ENCODE measurements around the gene UBE2QL1. TPM values are rescaled to one million over a fixed set of nuclear protein-coding genes. Genes with fewer than 3 reads are reported as not detected.
A peak's percentile ranks its signal among the peaks of the same experiment; 100 is the strongest.

Gene UBE2QL1
- total RNA-seq, result 0.67 and 0.68 TPM in 2 replicates

GRCh38 chr5:6448622-6449464, at the start of gene UBE2QL1:
TSS of gene UBE2QL1 (plus strand) at chr5:6448859. CDS start at chr5:6448894, 35 bp downstream.
- peaks cover 45% of the 10 kb centered on the region for H3K27me3 Mint-ChIP-seq (ENCODE audit: low read depth)

GRCh38 chr5:6399980-6400910, 48.4 kb upstream of the UBE2QL1 start:
- Mint-ChIP-seq H3K27me3 (ENCODE audit: low read depth) (peaks cover 12% of the 10 kb centered on the region), H3K27ac (no peak overlapping the region), H3K4me3 (ENCODE audit: low read depth) (no peak overlapping the region), H3K4me1 (ENCODE audit: low read depth) (peaks cover 5% of the 10 kb centered on the region), H3K9me3 (no peaks in the 10 kb centered on the region), H3K36me3 (ENCODE audit: low read depth) (no peaks in the 10 kb centered on the region)
- intact Hi-C loops (cut with micrococcal nuclease), result no loop called here
- DNase-seq (ENCODE audit: low spot score), result no peak

More at GRCh38 chr5:6448622-6449464, at the start of gene UBE2QL1:
- intact Hi-C loops (cut with micrococcal nuclease), result no loop called here
- Mint-ChIP-seq H3K4me3 (ENCODE audit: low read depth) (peak within 1 kb of the TSS; percentile 79), H3K4me1 (ENCODE audit: low read depth) (peaks cover 2% of the 10 kb centered on the region), H3K36me3 (ENCODE audit: low read depth) (no peaks in the 10 kb centered on the region), H3K27ac (no peak within 1 kb of the TSS), H3K9me3 (no peaks in the 10 kb centered on the region)
- DNase-seq (ENCODE audit: low spot score), result no peak

- Mint-ChIP-seq H3K9me3 (no peaks in the 10 kb centered on the region), H3K36me3 (ENCODE audit: low read depth) (no peaks in the 10 kb centered on the region), H3K27me3 (ENCODE audit: low read depth) (peaks cover 12% of the 10 kb centered on the region)
Measured at GRCh38 chr5:6401410-6401809, 47.2 kb upstream of the UBE2QL1 start.

GRCh38 chr5:6402939-6403338, 45.7 kb upstream of the UBE2QL1 start:
- H3K4me3 Mint-ChIP-seq (ENCODE audit: low read depth), result no peak overlapping the region
- DNase-seq (ENCODE audit: low spot score), result no peak
- intact Hi-C loops (cut with micrococcal nuclease), result no loop called here
- no peaks in the 10 kb centered on the region for H3K9me3 Mint-ChIP-seq
- no peak overlapping the region for H3K27ac Mint-ChIP-seq
- peaks cover 5% of the 10 kb centered on the region for H3K4me1 Mint-ChIP-seq (ENCODE audit: low read depth)
- H3K36me3 Mint-ChIP-seq (ENCODE audit: low read depth), result no peaks in the 10 kb centered on the region
- peaks cover 12% of the 10 kb centered on the region for H3K27me3 Mint-ChIP-seq (ENCODE audit: low read depth)

More at GRCh38 chr5:6401410-6401809, 47.2 kb upstream of the UBE2QL1 start:
- Mint-ChIP-seq H3K4me3 (ENCODE audit: low read depth) (no peak overlapping the region), H3K4me1 (ENCODE audit: low read depth) (peaks cover 5% of the 10 kb centered on the region), H3K27ac (no peak overlapping the region)
- intact Hi-C loops (cut with micrococcal nuclease), result no loop called here
- no peak for DNase-seq (ENCODE audit: low spot score)

- intact Hi-C loops (cut with micrococcal nuclease), result no loop called here
- H3K4me3 Mint-ChIP-seq (ENCODE audit: low read depth), result no peak overlapping the region
- peaks cover 12% of the 10 kb centered on the region for H3K27me3 Mint-ChIP-seq (ENCODE audit: low read depth)
- H3K36me3 Mint-ChIP-seq (ENCODE audit: low read depth), result no peaks in the 10 kb centered on the region
- no peak for DNase-seq (ENCODE audit: low spot score)
- peaks cover 6% of the 10 kb centered on the region for H3K4me1 Mint-ChIP-seq (ENCODE audit: low read depth)
- no peaks in the 10 kb centered on the region for H3K9me3 Mint-ChIP-seq
- no peak overlapping the region for H3K27ac Mint-ChIP-seq
Measured at GRCh38 chr5:6403416-6403815, 45.2 kb upstream of the UBE2QL1 start.

GRCh38 chr5:6404129-6404528, 44.5 kb upstream of the UBE2QL1 start:
- H3K4me1 Mint-ChIP-seq (ENCODE audit: low read depth), result peaks cover 11% of the 10 kb centered on the region
- H3K27ac Mint-ChIP-seq, result no peak overlapping the region
- H3K36me3 Mint-ChIP-seq (ENCODE audit: low read depth), result no peaks in the 10 kb centered on the region
- H3K27me3 Mint-ChIP-seq (ENCODE audit: low read depth), result peaks cover 12% of the 10 kb centered on the region
- intact Hi-C loops (cut with micrococcal nuclease), result no loop called here
- H3K9me3 Mint-ChIP-seq, result no peaks in the 10 kb centered on the region
- H3K4me3 Mint-ChIP-seq (ENCODE audit: low read depth), result no peak overlapping the region
- DNase-seq (ENCODE audit: low spot score), result no peak

- Mint-ChIP-seq H3K27ac (no peak overlapping the region), H3K36me3 (ENCODE audit: low read depth) (no peaks in the 10 kb centered on the region), H3K4me1 (ENCODE audit: low read depth) (peaks cover 11% of the 10 kb centered on the region), H3K27me3 (ENCODE audit: low read depth) (peaks cover 10% of the 10 kb centered on the region), H3K9me3 (no peaks in the 10 kb centered on the region), H3K4me3 (ENCODE audit: low read depth) (no peak overlapping the region)
- intact Hi-C loops (cut with micrococcal nuclease), result no loop called here
- no peak for DNase-seq (ENCODE audit: low spot score)
Measured at GRCh38 chr5:6405591-6405990, 43.1 kb upstream of the UBE2QL1 start.

- DNase-seq (ENCODE audit: low spot score), result no peak
- Mint-ChIP-seq H3K4me1 (ENCODE audit: low read depth) (peaks cover 11% of the 10 kb centered on the region), H3K27ac (no peak overlapping the region), H3K27me3 (ENCODE audit: low read depth) (peaks cover 5% of the 10 kb centered on the region), H3K9me3 (no peaks in the 10 kb centered on the region), H3K4me3 (ENCODE audit: low read depth) (no peak overlapping the region), H3K36me3 (ENCODE audit: low read depth) (no peaks in the 10 kb centered on the region)
- intact Hi-C loops (cut with micrococcal nuclease), result no loop called here
Measured at GRCh38 chr5:6407558-6408259, 41.0 kb upstream of the UBE2QL1 start.

GRCh38 chr5:6408260-6408596, 40.4 kb upstream of the UBE2QL1 start:
- no peaks in the 10 kb centered on the region for H3K9me3 Mint-ChIP-seq
- peaks cover 7% of the 10 kb centered on the region for H3K4me1 Mint-ChIP-seq (ENCODE audit: low read depth)
- intact Hi-C loops (cut with micrococcal nuclease), result no loop called here
- DNase-seq (ENCODE audit: low spot score), result no peak
- H3K27me3 Mint-ChIP-seq (ENCODE audit: low read depth), result peaks cover 3% of the 10 kb centered on the region
- no peak overlapping the region for H3K4me3 Mint-ChIP-seq (ENCODE audit: low read depth)
- no peaks in the 10 kb centered on the region for H3K36me3 Mint-ChIP-seq (ENCODE audit: low read depth)
- no peak overlapping the region for H3K27ac Mint-ChIP-seq

GRCh38 chr5:6408627-6409446, 39.8 kb upstream of the UBE2QL1 start:
- H3K27me3 Mint-ChIP-seq (ENCODE audit: low read depth), result peaks cover 3% of the 10 kb centered on the region
- no peak overlapping the region for H3K4me3 Mint-ChIP-seq (ENCODE audit: low read depth)
- intact Hi-C loops (cut with micrococcal nuclease), result no loop called here
- H3K27ac Mint-ChIP-seq, result peak overlapping the region; percentile 13
- peaks cover 6% of the 10 kb centered on the region for H3K4me1 Mint-ChIP-seq (ENCODE audit: low read depth)
- H3K9me3 Mint-ChIP-seq, result no peaks in the 10 kb centered on the region
- no peak for DNase-seq (ENCODE audit: low spot score)
- no peaks in the 10 kb centered on the region for H3K36me3 Mint-ChIP-seq (ENCODE audit: low read depth)

- no peak overlapping the region for H3K27ac Mint-ChIP-seq
- peaks cover 3% of the 10 kb centered on the region for H3K27me3 Mint-ChIP-seq (ENCODE audit: low read depth)
- H3K36me3 Mint-ChIP-seq (ENCODE audit: low read depth), result no peaks in the 10 kb centered on the region
- intact Hi-C loops (cut with micrococcal nuclease), result no loop called here
- no peak overlapping the region for H3K4me3 Mint-ChIP-seq (ENCODE audit: low read depth)
- DNase-seq (ENCODE audit: low spot score), result no peak
- H3K9me3 Mint-ChIP-seq, result no peaks in the 10 kb centered on the region
- H3K4me1 Mint-ChIP-seq (ENCODE audit: low read depth), result peaks cover 6% of the 10 kb centered on the region
Measured at GRCh38 chr5:6410421-6410820, 38.2 kb upstream of the UBE2QL1 start.

- Mint-ChIP-seq H3K4me1 (ENCODE audit: low read depth) (peaks cover 6% of the 10 kb centered on the region), H3K27me3 (ENCODE audit: low read depth) (peaks cover 3% of the 10 kb centered on the region), H3K9me3 (no peaks in the 10 kb centered on the region), H3K27ac (no peak overlapping the region), H3K36me3 (ENCODE audit: low read depth) (no peaks in the 10 kb centered on the region), H3K4me3 (ENCODE audit: low read depth) (no peak overlapping the region)
- intact Hi-C loops (cut with micrococcal nuclease), result no loop called here
- DNase-seq (ENCODE audit: low spot score), result no peak
Measured at GRCh38 chr5:6411141-6411540, 37.5 kb upstream of the UBE2QL1 start.
